LNCAP (cell line): ENCODE data around the gene AP2A1.

ENCODE experiments used
- TF ChIP-seq, protein P1 (sequence below): fragments of 450-650 bp; IDR thresholded peaks from 2 replicates; pipeline ENCODE4 v1.5.1; 2017; ENCODE audit warnings: mild to moderate bottlenecking

AP2A1 gene

GRCh38 chr19:49838885-49839588 is 72.2 kb downstream of the AP2A1 start:
- TF ChIP-seq, protein P1, sequence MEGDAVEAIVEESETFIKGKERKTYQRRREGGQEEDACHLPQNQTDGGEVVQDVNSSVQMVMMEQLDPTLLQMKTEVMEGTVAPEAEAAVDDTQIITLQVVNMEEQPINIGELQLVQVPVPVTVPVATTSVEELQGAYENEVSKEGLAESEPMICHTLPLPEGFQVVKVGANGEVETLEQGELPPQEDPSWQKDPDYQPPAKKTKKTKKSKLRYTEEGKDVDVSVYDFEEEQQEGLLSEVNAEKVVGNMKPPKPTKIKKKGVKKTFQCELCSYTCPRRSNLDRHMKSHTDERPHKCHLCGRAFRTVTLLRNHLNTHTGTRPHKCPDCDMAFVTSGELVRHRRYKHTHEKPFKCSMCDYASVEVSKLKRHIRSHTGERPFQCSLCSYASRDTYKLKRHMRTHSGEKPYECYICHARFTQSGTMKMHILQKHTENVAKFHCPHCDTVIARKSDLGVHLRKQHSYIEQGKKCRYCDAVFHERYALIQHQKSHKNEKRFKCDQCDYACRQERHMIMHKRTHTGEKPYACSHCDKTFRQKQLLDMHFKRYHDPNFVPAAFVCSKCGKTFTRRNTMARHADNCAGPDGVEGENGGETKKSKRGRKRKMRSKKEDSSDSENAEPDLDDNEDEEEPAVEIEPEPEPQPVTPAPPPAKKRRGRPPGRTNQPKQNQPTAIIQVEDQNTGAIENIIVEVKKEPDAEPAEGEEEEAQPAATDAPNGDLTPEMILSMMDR: no peak

DNA sequence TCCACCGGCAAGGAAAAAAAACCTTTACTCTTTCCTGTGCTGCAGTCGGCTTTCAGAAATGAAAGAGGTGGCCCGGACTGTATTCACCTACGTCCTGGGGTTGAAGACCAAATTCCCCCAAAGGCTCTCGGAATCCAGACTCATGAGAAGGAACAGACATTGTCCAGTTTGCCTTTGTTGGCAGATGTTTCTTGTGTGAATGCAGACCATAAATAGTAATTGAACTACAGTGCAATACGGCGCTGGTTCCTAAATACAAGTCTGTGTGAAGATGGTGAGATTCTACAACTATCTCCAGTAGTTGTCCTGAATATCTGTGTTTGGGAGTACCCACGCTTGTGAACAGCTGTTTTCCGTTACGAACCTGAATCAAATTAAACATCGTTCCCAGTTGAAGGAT is 72.9 kb downstream of the AP2A1 start:
- TF ChIP-seq, protein P1: no peak

DNA sequence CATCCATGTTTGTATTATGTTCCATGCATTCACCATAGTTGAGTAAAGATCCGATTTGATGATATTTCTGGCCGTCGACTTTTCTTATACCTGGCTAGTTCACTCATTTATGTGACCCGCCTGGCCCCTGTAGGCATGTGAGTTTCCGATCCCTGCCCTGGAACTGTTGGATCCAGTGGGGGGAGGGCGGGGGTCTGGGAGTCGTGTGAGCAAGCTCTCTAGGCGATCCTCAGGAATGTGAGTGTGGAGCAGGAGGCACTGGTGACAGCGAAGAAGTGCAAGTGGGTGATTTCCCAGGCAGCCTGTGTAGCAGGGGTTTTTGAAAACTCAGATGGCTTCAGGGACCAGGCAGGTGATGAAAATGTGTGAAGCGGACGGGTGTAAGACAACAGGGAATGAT is 73.5 kb downstream of the AP2A1 start:
- TF ChIP-seq, protein P1: no peak

DNA sequence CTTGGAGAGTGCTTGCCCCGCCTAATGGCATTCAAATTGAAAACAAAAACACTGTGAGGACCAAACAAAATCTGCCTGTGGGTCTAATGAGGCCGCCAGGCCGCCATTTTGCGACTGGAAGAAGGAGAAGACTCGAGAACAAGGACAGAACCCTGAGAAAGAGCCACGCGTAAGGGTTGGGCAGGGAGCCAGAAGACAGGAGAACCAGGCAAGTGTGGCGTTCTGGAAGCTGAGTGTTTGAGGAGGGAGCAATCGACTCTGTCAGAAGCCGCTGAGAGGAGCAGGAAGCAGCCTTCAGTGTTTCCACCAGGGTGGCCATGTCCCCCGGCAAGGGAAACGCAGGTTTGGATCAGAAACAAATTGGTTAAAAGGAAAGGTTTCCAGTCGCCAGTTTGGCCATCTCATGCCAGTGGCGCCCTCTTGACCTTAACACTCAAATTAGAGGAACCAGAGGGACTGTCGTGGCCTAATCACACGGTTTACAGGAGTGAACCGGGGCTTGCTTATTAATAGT is 74.0 kb downstream of the AP2A1 start:
- TF ChIP-seq, protein P1: no peak

DNA sequence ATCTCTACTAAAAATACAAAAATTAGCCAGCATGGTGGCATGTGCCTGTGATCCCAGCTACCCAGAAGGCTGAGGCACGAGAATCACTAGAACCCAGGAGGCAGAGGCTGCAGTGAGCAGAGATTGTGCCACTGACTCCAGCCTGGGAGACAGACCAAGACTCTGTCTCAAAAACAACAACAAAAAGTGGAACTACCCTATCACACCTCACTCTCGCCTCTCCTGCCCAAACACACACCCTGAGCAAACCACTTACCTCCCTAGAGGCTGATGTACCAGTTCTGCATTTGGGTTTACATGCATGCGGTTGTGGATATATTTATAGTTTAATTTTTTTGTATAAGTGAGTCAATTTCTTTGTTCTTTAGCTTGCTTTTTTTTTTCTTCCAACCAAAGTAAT is 76.5 kb downstream of the AP2A1 start:
- TF ChIP-seq, protein P1: no peak

GRCh38 chr19:49844138-49845095 is 77.6 kb downstream of the AP2A1 start:
- TF ChIP-seq, protein P1: no peak

- TF ChIP-seq, protein P1: no peak
Observed at GRCh38 chr19:49845414-49845813, 78.6 kb downstream of the AP2A1 start.
